SK-N-SH treated with all-trans-retinoic acid at 6 μM for 48 hours (cell line): ENCODE results near the gene LARP4B.

Experiments
- ATAC-seq: fragments of 200-7000 bp; cut with Tn5 transposase; 3 replicates; pipeline ENCODE4 v1.9.1; 2020; ENCODE audit warnings: mild to moderate bottlenecking, moderate library complexity
- ARNTL ChIP-seq: fragments of 450-650 bp; formaldehyde crosslinking; IDR thresholded peaks from 2 replicates; pipeline ENCODE4 v1.5.0; 2020; ENCODE audit warnings: low read depth, mild to moderate bottlenecking, moderate library complexity, borderline replicate concordance
- BACH2 ChIP-seq: fragments of 250-450 bp; sonication (Bioruptor Pico); IDR thresholded peaks from 2 replicates; pipeline ENCODE4 v1.9.0; 2021; ENCODE audit warnings: mild to moderate bottlenecking, borderline replicate concordance
- CSDC2 ChIP-seq: fragments of 250-450 bp; sonication (Bioruptor Pico); IDR thresholded peaks from 2 replicates; pipeline ENCODE4 v1.5.0; 2020; ENCODE audit warnings: mild to moderate bottlenecking, moderate library complexity
- CSRNP3 ChIP-seq: fragments of 250-450 bp; sonication (Bioruptor Pico); IDR thresholded peaks from 2 replicates; pipeline ENCODE4 v1.5.1; 2021; ENCODE audit warnings: mild to moderate bottlenecking, moderate library complexity
- ESRRG ChIP-seq: fragments of 250-450 bp; sonication (Bioruptor Pico); IDR thresholded peaks from 2 replicates; pipeline ENCODE4 v1.6.1; 2021; ENCODE audit warnings: mild to moderate bottlenecking
- GLIS3 ChIP-seq: fragments of 250-450 bp; sonication (Bioruptor Pico); IDR thresholded peaks from 2 replicates; pipeline ENCODE4 v1.5.0; 2020; ENCODE audit warnings: mild to moderate bottlenecking, moderate library complexity
- ISL1 ChIP-seq: fragments of 250-450 bp; sonication (Bioruptor Pico); IDR thresholded peaks from 2 replicates; pipeline ENCODE4 v2.1.2; 2022; ENCODE audit warnings: mild to moderate bottlenecking, moderate library complexity
- OSR1 ChIP-seq: fragments of 250-450 bp; sonication (Bioruptor Pico); IDR thresholded peaks from 2 replicates; pipeline ENCODE4 v1.8.0; 2022; ENCODE audit warnings: moderate library complexity, mild to moderate bottlenecking, inconsistent platforms
- PPARA ChIP-seq: fragments of 250-450 bp; sonication (Bioruptor Pico); IDR thresholded peaks from 2 replicates; pipeline ENCODE4 v1.5.0; 2020; ENCODE audit warnings: mild to moderate bottlenecking, borderline replicate concordance
- RARB ChIP-seq: fragments of 250-450 bp; sonication (Bioruptor Pico); IDR thresholded peaks from 2 replicates; pipeline ENCODE4 v1.8.0; 2021; ENCODE audit warnings: mild to moderate bottlenecking, moderate library complexity
- SNAI2 ChIP-seq: fragments of 250-450 bp; sonication (Bioruptor Pico); IDR thresholded peaks from 2 replicates; pipeline ENCODE4 v1.5.0; 2020; ENCODE audit warnings: mild to moderate bottlenecking, moderate library complexity
- TCF4 ChIP-seq: fragments of 250-450 bp; sonication (Bioruptor Pico); IDR thresholded peaks from 2 replicates; pipeline ENCODE4 v1.8.0; 2021; ENCODE audit warnings: mild to moderate bottlenecking, moderate library complexity, borderline replicate concordance
- TOX ChIP-seq: fragments of 250-450 bp; sonication (Bioruptor Pico); IDR thresholded peaks from 2 replicates; pipeline ENCODE4 v1.8.0; 2021; ENCODE audit warnings: mild to moderate bottlenecking, moderate library complexity, borderline replicate concordance
- TSHZ2 ChIP-seq: fragments of 250-450 bp; sonication (Bioruptor Pico); IDR thresholded peaks from 2 replicates; pipeline ENCODE4 v1.5.0; 2020; ENCODE audit warnings: mild to moderate bottlenecking, moderate library complexity
- ZC3H10 ChIP-seq: fragments of 250-450 bp; sonication (Bioruptor Pico); IDR thresholded peaks from 2 replicates; pipeline ENCODE4 v1.5.1; 2021; ENCODE audit warnings: mild to moderate bottlenecking, moderate library complexity
- ZFP3 ChIP-seq: fragments of 250-450 bp; sonication (Bioruptor Pico); IDR thresholded peaks from 2 replicates; pipeline ENCODE4 v1.5.0; 2020; ENCODE audit warnings: mild to moderate bottlenecking, moderate library complexity
- ZFP30 ChIP-seq: fragments of 450-650 bp; formaldehyde crosslinking; IDR thresholded peaks from 2 replicates; pipeline ENCODE4 v1.5.0; 2022; ENCODE audit warnings: mild to moderate bottlenecking, moderate library complexity
- ZNF565 ChIP-seq: fragments of 450-650 bp; formaldehyde crosslinking; conservative IDR thresholded peaks from 2 replicates; pipeline ENCODE4 v1.5.0; 2020; ENCODE audit warnings: low read depth, mild to moderate bottlenecking, moderate library complexity
- ZNF8 ChIP-seq: fragments of 450-650 bp; formaldehyde crosslinking; IDR thresholded peaks from 2 replicates; pipeline ENCODE4 v1.5.0; 2020; ENCODE audit warnings: mild to moderate bottlenecking, moderate library complexity
- TF ChIP-seq, protein P1 (sequence below): fragments of 250-450 bp; sonication (Bioruptor Pico); IDR thresholded peaks from 2 replicates; pipeline ENCODE4 v1.8.0; 2020; ENCODE audit warnings: mild to moderate bottlenecking, moderate library complexity, borderline replicate concordance
- TF ChIP-seq, protein P2 (sequence below): fragments of 250-450 bp; sonication (Bioruptor Pico); IDR thresholded peaks from 2 replicates; pipeline ENCODE4 v1.8.0; 2021; ENCODE audit warnings: low read depth, mild to moderate bottlenecking, moderate library complexity, borderline replicate concordance

Gene LARP4B

DNA sequence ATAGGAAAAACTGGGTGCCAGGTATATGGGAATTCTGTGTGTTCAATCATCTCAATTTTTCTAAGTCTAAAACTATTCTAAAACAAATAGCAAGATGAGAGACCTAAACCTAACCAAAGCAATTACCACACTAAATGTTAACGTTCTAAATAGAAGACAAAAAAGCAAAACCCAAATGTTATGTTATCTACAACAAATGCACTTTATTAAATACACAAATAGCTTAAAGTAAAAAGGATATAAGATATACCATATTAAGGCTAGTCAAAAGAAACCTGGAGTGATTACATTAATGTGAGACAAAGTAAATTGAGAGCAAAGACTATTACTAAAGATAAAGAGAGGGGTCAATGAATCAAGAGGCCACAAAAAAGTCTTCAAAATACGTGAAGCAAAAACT is 81.4 kb downstream of the LARP4B start (continued):
- TF ChIP-seq, protein P1, sequence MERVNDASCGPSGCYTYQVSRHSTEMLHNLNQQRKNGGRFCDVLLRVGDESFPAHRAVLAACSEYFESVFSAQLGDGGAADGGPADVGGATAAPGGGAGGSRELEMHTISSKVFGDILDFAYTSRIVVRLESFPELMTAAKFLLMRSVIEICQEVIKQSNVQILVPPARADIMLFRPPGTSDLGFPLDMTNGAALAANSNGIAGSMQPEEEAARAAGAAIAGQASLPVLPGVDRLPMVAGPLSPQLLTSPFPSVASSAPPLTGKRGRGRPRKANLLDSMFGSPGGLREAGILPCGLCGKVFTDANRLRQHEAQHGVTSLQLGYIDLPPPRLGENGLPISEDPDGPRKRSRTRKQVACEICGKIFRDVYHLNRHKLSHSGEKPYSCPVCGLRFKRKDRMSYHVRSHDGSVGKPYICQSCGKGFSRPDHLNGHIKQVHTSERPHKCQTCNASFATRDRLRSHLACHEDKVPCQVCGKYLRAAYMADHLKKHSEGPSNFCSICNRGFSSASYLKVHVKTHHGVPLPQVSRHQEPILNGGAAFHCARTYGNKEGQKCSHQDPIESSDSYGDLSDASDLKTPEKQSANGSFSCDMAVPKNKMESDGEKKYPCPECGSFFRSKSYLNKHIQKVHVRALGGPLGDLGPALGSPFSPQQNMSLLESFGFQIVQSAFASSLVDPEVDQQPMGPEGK (CRISPR knock-in tag): no peak
- TF ChIP-seq ESRRG (CRISPR knock-in tag): no peak
- TF ChIP-seq TOX (CRISPR knock-in tag): no peak

DNA sequence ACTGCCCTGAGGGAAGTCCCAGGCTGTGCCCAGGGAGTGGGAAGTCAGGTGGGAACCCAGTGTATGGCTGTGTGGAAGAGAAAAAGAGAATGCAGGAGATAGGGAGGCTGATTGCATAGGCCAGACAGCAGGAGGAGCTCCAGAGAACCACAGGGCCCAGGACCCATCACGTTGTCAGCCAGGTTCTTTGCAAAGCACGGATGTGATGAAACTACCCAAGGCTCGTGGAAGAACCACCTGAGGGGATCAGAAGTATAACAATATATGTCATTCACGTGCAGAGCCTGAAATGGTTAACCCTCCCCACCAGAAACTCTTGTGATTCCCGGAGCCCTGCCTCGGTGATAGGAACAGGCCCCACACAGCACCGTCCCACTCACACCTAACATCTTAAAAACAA is 83.6 kb downstream of the LARP4B start:
- TF ChIP-seq TOX (CRISPR knock-in tag) (no peak), ZNF8 (CRISPR knock-in tag) (no peak), TSHZ2 (CRISPR knock-in tag) (no peak), BACH2 (CRISPR knock-in tag) (no peak), OSR1 (CRISPR knock-in tag) (no peak), ARNTL (CRISPR knock-in tag) (no peak), PPARA (no peak), SNAI2 (CRISPR knock-in tag) (no peak), ZC3H10 (CRISPR knock-in tag) (no peak)
- TF ChIP-seq, all 23 proteins: peak for 0
- ATAC-seq: no peak

GRCh38 chr10:846126-846685 is 85.3 kb downstream of the LARP4B start:
- no peak for ATAC-seq
- no peak for TF ChIP-seq ZC3H10 (CRISPR knock-in tag)
- TF ChIP-seq TCF4 (CRISPR knock-in tag): no peak
- no peak for TF ChIP-seq ISL1 (CRISPR knock-in tag)
- no peak for TF ChIP-seq ZNF565 (CRISPR knock-in tag)
- TF ChIP-seq ZNF8 (CRISPR knock-in tag): no peak
- TF ChIP-seq GLIS3 (CRISPR knock-in tag): no peak
- no peak for TF ChIP-seq PPARA
- TF ChIP-seq BACH2 (CRISPR knock-in tag): no peak
- TF ChIP-seq, protein P1 (CRISPR knock-in tag): no peak
- TF ChIP-seq CSDC2: no peak
- TF ChIP-seq CSRNP3 (CRISPR knock-in tag): no peak
- no peak for TF ChIP-seq ZFP3 (CRISPR knock-in tag)
- no peak for TF ChIP-seq ZFP30 (CRISPR knock-in tag)
- TF ChIP-seq, all 23 proteins: peak for 0

GRCh38 chr10:845526-845925 is 86.0 kb downstream of the LARP4B start:
- peak; percentile 38; the same call in 1 of the 3 replicates for ATAC-seq
- TF ChIP-seq, protein P2, sequence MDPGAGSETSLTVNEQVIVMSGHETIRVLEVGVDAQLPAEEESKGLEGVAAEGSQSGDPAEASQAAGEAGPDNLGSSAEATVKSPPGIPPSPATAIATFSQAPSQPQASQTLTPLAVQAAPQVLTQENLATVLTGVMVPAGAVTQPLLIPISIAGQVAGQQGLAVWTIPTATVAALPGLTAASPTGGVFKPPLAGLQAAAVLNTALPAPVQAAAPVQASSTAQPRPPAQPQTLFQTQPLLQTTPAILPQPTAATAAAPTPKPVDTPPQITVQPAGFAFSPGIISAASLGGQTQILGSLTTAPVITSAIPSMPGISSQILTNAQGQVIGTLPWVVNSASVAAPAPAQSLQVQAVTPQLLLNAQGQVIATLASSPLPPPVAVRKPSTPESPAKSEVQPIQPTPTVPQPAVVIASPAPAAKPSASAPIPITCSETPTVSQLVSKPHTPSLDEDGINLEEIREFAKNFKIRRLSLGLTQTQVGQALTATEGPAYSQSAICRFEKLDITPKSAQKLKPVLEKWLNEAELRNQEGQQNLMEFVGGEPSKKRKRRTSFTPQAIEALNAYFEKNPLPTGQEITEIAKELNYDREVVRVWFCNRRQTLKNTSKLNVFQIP (CRISPR knock-in tag): no peak
- no peak for TF ChIP-seq ZFP30 (CRISPR knock-in tag)
- TF ChIP-seq TCF4 (CRISPR knock-in tag): no peak
- TF ChIP-seq RARB: no peak
- no peak for TF ChIP-seq TSHZ2 (CRISPR knock-in tag)
- no peak for TF ChIP-seq ZC3H10 (CRISPR knock-in tag)
- no peak for TF ChIP-seq TOX (CRISPR knock-in tag)
- TF ChIP-seq SNAI2 (CRISPR knock-in tag): no peak
- TF ChIP-seq BACH2 (CRISPR knock-in tag): no peak
- no peak for TF ChIP-seq CSRNP3 (CRISPR knock-in tag)
- TF ChIP-seq ISL1 (CRISPR knock-in tag): no peak
- TF ChIP-seq ESRRG (CRISPR knock-in tag): no peak
